GM18861 (cell line): ENCODE results near the gene LPAR3.

ENCODE experiments used
- ATAC-seq: cut with Tn5 transposase; IDR thresholded peaks from one replicate; pipeline ENCODE4 v1.9.1; 2021; ENCODE audit not compliant: unreplicated experiment

Gene LPAR3

DNA sequence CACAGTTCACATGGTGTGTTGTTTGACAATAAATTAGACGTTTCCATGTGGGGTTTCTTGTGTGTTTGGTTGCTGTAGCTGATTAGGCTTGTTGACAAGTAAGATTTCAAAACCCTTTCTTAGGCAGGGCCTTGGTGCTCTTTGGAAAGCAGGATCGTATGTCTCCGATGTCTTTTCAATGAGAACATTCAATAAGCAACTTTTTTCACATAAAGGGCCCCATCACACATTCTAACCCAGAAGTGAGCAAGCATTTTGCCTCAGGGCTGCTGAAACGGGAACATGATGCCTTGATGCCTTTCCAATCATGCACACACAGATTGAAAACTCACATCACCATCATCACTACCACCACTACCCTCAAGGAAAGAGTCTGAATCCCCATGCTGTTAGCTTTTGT, 33.1 kb downstream of the LPAR3 start:
- no peak for ATAC-seq

- no peak for ATAC-seq
Observed at GRCh38 chr1:84857906-84858305, 35.1 kb downstream of the LPAR3 start.

DNA sequence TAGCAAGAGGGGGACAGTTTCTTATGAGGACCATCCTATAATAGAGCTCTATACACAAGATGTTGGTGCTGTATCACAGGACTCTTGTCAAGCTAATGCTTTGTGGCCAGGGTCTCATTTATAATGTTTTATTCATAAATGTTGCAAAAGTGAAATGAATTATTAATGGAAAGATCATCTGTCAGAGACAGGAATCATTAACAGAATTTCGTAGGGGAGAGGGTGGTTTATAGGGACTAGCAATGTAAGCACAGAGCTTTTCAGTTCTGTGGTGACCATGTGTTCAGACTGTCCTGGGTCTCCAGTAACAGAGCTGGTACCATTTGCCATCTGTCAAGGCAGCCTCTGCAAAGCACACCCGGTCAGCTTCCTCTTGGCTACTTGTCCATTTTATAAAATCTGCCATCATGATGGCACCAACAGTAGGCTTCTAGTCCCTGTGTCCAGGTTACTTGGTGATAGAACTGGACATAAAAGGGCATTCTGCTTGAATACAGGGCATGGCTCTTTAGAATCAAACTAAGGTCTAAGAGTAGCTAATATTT, 36.2 kb downstream of the LPAR3 start:
- ATAC-seq = no peak

DNA sequence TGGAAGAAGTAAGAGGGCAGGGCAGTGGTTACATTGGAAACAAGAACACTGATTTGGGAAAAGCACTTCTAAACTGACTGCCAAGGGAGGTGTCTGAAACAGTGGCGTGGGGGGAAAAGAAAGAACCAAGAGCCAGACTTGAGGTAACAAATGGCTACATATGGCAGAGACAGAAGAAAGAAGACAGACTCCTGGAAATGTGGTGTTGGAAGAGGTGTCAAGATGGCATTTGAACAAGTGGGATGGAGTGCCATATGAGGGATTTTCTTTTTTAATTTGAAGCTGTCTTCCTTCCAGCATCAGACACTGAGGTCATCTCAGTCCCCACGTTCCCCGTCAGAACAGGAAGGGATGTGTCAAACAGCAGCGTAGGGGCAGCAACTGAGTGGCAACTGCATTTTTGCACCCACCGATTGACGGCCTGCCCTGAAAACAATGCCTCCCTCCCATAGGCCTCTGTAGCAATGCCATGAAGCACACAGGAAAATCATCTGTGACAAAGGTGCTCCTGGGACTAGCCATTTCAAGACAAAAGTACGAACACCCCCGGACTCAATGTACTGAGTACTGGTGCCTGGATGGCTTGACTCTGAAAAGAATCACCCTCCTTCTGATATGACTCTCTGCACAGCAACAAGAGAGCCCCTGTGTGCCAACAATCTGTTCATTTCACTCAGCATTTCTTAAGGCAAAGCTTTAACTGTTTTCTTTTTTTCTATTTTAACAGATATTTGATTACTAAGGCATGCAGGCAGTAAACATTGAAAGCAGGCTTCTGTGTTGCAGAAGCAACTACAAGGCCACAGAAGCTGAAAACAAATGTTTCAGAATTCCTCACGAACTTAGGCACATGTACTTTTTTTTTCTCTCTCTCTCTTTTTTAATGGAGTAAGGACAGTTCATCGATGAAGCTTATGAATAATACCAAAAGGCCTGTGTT, 37.0 kb downstream of the LPAR3 start:
- no peak for ATAC-seq

DNA sequence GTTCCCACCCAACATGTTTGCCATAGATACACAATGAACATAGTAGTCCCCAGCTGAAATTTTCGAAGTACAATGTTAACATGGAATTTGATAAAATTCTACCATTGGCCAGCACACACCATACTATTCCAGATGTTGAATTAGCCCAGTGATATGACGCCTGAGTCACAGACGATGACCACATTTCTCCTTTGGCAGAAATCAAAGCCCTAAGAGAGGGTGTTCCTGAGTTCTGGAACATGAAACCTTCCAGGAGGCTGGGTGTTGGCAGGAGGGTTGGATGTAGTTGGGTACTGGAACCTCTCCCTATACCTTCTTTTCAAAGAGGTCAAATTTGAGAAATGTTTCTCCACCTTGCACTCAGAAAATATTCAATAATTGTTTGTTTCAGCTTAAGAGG, 37.8 kb downstream of the LPAR3 start:
- ATAC-seq = no peak

DNA sequence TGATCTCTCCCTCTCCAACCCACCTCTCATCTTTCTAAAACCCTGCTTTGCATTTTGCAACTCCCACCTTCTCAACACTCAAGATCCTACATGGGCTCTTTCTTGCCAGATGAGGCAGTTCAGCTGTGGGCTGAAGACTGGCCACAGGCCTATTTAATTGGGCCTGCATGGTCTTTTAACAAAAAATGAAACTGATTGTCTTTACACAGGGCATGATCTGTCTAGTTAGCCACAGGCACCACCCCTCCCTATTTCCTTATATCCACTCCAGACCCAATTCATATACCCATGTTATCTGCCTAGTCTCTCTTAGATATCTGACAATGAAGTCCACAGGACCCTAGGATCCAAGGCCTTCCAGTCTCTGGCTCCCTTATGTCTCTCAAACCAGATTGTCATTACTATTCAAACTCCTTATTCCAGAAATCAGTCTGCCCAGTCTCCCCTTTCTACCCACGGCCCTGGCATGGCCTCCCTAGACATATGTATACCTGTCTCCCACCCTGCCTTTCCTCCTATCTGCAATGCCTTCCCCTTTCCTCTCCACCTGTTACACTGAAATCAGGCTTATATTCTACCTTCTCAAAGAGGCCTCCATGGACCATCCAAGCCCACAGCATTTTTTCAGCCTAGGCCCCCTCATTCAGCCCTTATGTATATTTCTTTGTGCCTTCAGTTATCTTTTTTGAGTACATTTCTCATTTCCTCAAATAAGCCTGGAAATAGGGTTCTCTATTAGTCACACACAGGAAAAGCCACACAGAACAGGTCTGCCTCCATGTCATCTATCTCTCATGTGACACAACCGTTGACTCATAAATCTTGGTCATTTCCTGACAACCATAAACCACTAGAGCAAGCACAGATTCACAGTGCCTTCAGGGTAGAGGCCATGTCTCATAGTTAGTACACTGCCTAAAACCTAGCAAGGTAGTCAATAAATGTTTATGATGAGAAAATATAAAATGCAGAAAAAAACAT, 39.0 kb downstream of the LPAR3 start:
- peak; percentile 99 for ATAC-seq

GRCh38 chr1:84851839-84852238, 41.2 kb downstream of the LPAR3 start:
- no peak for ATAC-seq

DNA sequence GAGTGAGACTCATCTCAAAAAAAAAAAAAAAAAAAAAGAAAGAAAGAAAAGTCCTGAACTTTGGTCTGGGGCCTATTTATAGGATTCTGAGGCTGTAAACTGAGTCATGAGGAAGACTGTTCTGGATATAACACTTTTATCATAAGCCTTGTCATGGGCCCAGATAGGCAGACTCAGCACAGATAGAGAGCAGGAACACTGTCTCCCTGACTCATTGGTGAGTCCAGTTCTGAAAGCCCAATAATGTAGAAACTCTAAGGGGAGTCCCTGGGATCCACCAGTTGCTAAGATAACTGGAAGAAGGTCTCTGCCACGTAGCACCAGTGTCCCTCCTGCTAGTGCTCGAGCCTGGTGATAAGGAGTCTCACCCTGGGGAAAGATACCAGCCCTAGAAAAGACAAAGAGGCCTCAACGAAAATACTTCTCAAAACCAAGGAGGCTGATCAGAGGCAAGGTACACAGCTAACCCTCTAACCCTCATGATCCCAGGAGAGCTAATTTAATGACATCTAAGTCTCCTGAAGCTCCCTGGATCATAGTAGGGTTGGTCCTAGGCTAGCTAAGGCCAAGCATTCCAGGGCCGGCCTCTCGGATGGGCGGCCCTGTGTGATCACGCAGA, 43.5 kb downstream of the LPAR3 start:
- no peak for ATAC-seq

DNA sequence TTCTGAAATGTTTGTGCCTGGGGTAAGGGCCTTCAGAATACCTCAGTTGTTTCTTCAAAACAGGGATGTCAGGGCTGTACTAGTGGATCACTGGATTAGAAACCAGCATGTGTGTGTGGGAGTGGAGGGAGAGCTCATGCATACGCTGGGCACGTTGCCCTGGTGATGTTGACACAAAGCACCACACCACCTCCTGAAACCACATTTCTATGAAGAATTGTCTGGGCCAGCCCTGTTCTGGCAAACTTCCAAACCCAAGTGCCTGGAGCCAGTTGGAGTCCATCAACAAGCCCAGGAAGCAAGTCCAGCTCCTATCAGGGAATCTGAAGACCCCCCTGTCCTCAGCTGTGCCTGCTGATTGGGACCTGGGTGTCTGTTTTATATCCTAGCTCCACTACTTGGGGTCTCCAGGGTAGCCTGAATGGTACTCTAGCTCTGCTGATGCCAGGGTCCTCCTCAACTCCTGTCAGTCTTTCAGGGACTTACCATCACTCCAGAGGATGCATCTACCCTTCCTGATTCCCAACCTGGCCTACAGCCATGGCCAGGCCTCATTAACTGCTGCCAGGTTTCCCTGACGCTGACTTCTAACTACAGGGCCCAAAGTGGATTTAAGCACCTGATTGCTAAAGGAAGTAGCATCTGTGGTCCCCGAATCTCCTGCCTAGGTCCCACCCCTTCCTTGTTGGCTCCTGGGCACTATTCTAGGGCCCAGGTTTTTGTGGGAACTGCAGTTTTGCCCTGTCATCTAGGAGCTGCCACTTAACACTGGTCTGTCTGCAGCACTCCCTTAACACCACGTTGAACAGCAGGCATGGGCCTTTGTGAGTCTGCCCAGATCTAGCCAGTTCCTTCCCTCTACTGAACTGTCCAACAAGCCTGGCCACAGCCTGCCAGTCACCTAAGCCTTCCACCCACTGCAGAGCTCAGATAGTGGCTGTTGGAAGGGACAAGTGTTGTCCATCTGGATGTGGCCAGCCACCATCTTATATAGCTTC, 45.5 kb downstream of the LPAR3 start:
- ATAC-seq = no peak

DNA sequence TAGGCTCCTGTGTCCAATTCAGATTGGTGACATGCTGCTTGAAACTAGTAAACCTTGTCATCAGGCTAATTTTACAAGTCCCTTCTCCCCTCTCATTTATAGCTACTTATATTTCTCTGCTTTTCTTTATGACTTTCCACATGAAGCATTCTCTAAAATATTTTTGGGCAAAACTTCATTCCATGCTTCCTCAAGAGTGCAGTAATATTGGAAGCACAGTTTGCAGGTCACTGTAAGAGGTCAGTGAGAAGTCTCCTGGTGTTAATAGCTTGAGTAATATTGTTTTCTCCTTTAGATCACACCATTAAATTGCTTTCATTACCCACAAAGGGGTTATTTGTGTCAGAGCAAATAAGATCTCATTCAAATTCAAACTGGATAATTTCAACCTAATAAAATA, 46.6 kb downstream of the LPAR3 start:
- no peak for ATAC-seq

GRCh38 chr1:84845357-84845756, 47.6 kb downstream of the LPAR3 start:
- no peak for ATAC-seq

- no peak for ATAC-seq
Observed at GRCh38 chr1:84844094-84844493, 48.9 kb downstream of the LPAR3 start.

- ATAC-seq = no peak
Observed at GRCh38 chr1:84842748-84843231, 50.2 kb downstream of the LPAR3 start.

DNA sequence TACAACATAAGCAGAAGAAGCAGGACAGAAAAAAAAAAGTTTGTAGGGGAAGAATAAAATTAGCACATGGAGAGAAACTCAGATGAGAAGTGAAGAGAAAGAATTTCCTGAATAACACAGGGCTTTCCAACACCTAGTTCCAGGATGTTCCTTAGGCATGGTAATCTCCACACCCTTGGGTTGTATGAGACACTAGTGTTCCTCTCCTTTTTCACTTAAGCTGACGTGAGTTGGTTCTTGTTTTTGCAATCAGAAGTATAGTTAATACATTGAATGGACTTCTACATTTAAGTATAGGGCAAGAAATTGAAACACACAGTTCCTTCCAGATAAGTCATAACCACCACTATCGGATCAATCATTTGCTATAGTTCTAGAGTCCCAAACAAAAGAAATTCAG, 51.0 kb downstream of the LPAR3 start:
- no peak for ATAC-seq

DNA sequence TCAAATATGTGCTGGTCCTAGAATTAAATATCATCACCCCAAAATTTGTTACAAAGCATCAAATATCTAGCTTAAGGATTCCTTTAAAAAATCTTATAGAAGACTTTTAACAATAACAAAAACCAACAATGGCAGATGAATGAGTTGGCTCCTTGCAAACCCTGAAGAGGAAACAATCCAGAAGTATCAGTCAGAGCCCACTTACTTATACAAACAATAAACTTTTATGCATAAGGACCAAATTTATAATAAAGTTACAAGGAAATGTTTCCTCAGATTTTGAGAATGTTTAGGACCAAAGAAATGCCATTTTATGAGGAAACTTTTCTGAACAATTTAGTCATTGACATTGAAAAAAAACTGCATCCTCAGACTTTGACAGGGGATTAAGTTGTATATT, 52.7 kb downstream of the LPAR3 start:
- no peak for ATAC-seq

DNA sequence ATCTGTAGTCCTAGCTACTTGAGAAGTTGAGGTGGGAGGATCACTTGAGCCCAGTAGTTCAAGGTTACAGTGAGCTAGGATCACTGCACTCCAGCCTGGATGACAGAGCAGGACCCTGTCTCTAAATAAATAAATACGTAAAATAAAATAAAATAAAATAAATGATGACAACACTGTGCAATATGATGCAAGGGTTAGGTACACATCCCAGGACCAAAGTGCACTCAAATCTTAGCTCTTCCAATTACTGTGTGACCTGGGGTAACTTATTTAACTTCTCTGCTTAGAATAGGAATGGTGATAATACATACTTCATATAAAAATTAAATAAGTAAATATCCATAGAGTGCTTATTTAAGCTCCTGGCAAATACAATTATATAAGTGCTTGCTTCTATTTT, 53.5 kb downstream of the LPAR3 start:
- ATAC-seq = no peak

DNA sequence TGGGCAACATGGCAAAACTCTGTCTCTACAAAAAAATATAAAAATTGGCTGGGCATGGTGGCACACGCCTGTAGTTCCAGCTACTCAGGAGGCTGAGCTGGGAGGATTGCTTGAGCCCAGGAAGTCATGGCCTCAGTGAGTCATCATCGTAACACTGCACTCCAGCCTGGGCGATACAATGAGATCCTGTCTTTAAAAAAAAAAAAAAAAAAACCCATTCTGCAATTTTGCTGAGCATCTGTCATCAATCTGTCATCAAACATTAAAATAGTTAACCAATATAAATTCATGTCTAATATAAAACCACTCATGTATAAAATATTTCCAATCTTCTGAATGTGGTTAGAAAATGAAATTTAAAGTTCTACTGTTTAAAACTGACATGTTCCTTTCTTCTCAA, 56.9 kb downstream of the LPAR3 start:
- no peak for ATAC-seq

- no peak for ATAC-seq
Observed at GRCh38 chr1:84835169-84835568, 57.8 kb downstream of the LPAR3 start.

DNA sequence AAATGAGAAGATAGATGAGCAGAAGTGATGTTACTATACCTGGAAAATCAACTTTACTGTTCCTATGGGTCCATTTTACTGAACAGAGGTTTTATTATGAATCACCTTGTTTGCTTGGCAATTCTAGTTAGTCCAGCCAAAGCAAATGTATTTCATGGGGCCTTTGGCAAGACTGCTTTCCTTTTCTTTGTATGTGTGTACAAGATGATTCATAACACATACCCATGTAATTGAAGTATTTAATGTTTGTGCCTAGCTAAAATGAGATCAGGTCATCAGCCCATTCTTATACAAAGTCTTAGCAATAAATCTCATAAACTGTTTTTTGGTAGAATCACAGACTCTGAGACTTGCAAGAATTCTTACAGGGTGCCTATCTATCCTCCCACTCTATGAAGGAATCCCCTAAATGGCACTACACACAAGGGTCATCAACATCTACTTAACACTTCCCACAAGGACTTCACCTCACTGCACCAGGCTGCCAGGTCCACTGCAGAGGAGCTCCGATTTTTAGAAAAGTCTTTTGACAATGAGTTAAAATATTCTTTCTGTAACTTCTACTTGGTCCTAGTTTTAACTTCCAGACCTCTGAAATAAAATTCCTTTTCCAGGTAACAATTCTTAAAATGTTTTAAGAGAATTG, 58.5 kb downstream of the LPAR3 start:
- no peak for ATAC-seq
